ENCODE results near the gene CTR9.

CTR9 gene

GRCh38 chr11:10743354-10744000 is 7.6 kb upstream of the CTR9 start:
- no peak for DNase-seq

- no peak for DNase-seq
These were observed 6.8 kb upstream of the CTR9 start for GRCh38 chr11:10744206-10744605.

GRCh38 chr11:10746871-10747270 is 4.2 kb upstream of the CTR9 start:
- no peak for DNase-seq

GRCh38 chr11:10747733-10748132 is 3.3 kb upstream of the CTR9 start:
- no peak for DNase-seq

- no peak for DNase-seq
These were observed 1.6 kb upstream of the CTR9 start for GRCh38 chr11:10749476-10749875.

- DNase-seq: peak; percentile 36
These were observed 515 bp downstream of the CTR9 start for GRCh38 chr11:10751581-10751940.

GRCh38 chr11:10752061-10752460 is 1.0 kb downstream of the CTR9 start:
- no peak for DNase-seq

- no peak for DNase-seq
These were observed 1.4 kb downstream of the CTR9 start for GRCh38 chr11:10752486-10752885.

GRCh38 chr11:10758957-10759356 is 7.9 kb downstream of the CTR9 start:
- no peak for DNase-seq

- no peak for DNase-seq
These were observed 10.1 kb downstream of the CTR9 start for GRCh38 chr11:10761085-10761698.

- DNase-seq: no peak
These were observed 11.1 kb downstream of the CTR9 start for GRCh38 chr11:10762185-10762584.

- no peak for DNase-seq
These were observed 11.9 kb downstream of the CTR9 start for GRCh38 chr11:10762913-10763421.

GRCh38 chr11:10763766-10764165 is 12.7 kb downstream of the CTR9 start:
- DNase-seq: no peak

- no peak for DNase-seq
These were observed 13.4 kb downstream of the CTR9 start for GRCh38 chr11:10764412-10764811.

GRCh38 chr11:10770626-10771254 is 19.7 kb downstream of the CTR9 start:
- DNase-seq: peak; percentile 3

- no peak for DNase-seq
These were observed 20.4 kb downstream of the CTR9 start for GRCh38 chr11:10771457-10771856.

GRCh38 chr11:10774811-10775210 is 23.8 kb downstream of the CTR9 start:
- DNase-seq: no peak

GRCh38 chr11:10777393-10777793 is 26.3 kb downstream of the CTR9 start:
- no peak for DNase-seq

GRCh38 chr11:10777806-10778205 is 26.8 kb downstream of the CTR9 start:
- no peak for DNase-seq

- DNase-seq: no peak
These were observed 27.3 kb downstream of the CTR9 start for GRCh38 chr11:10778217-10778970.

- DNase-seq: no peak
These were observed 28.0 kb downstream of the CTR9 start for GRCh38 chr11:10779086-10779485.

GRCh38 chr11:10780040-10780439 is 29.0 kb downstream of the CTR9 start:
- no peak for DNase-seq
